Measurements from ENCODE around the gene TRPM2. TPM values are rescaled to one million over a fixed set of nuclear protein-coding genes. Genes with fewer than 3 reads are reported as not detected.
A peak's percentile ranks its signal among the peaks of the same experiment; 100 is the strongest.
"Not testable (repeated sequence)": the region's sequence is repeated elsewhere in the genome, so short reads cannot be mapped to it uniquely, and the experiment has no call there.

TRPM2 gene
- total and polyA plus RNA-seq, 4 experiments from 2014 or later: 0.37 to 1.7 (median 1.3) TPM; not detected in 1

GRCh38 chr21:44342981-44343380 lies 10.4 kb upstream of the TRPM2 start:
- H3K27ac Mint-ChIP-seq; H3K27me3 Mint-ChIP-seq; H3K9me3 ChIP-seq (ENCODE audit: control insufficient read depth in 1 of 2, low read length in 2 of 2); H3K4me3 ChIP-seq (ENCODE audit: low read length in 2 of 2); H3K27me3 ChIP-seq (ENCODE audit: insufficient read depth, low read length); H3K9me3 Mint-ChIP-seq; DNase-seq; intact Hi-C loops (cut with micrococcal nuclease); H3K36me3 Mint-ChIP-seq; H3K36me3 ChIP-seq (ENCODE audit: insufficient read depth, low read length); CTCF ChIA-PET (ENCODE audit: partially characterized antibody); H3K27ac ChIP-seq (ENCODE audit: low read depth, low read length): not testable (repeated sequence)
- POLR2A ChIA-PET (ENCODE audit: partially characterized antibody): interaction anchor here (1.1 kb wide), 1 partner anchor 10 kb away, joined by 3 read pairs; the partner anchor contains the start of gene TRPM2
- H3K4me1 ChIP-seq (ENCODE audit: insufficient read depth, low read length): peaks cover 15% of the 10 kb centered on the region
- peaks cover 9 to 26% (median 13%) of the 10 kb centered on the region in 4 donors for H3K4me1 Mint-ChIP-seq
- peak overlapping the region in 1 of 8 donors; percentile 35 for H3K4me3 Mint-ChIP-seq

- Mint-ChIP-seq H3K4me1 (peaks cover 6 to 13% (median 10%) of the 10 kb centered on the region in 4 donors), H3K9me3 (no peaks in the 10 kb centered on the region), H3K27me3 (peaks cover 3 to 4% of the 10 kb centered on the region in 2 donors), H3K27ac (peak overlapping the region in 2 of 7 donors; percentile 32 to 60), H3K4me3 (no peak overlapping the region), H3K36me3 (peaks cover 0 to under 1% of the 10 kb centered on the region in 2 donors)
- no peaks in the 10 kb centered on the region for H3K9me3 ChIP-seq (ENCODE audit: control insufficient read depth in 1 of 2, low read length in 2 of 2)
- POLR2A ChIA-PET (ENCODE audit: partially characterized antibody): no interaction called here
- no peak overlapping the region for H3K27ac ChIP-seq (ENCODE audit: low read depth, low read length)
- DNase-seq: peak in 1 of 5 donors; percentile 12
- intact Hi-C loops (cut with micrococcal nuclease): no loop called here
- peaks cover 8% of the 10 kb centered on the region for H3K4me1 ChIP-seq (ENCODE audit: insufficient read depth, low read length)
- no peaks in the 10 kb centered on the region for H3K36me3 ChIP-seq (ENCODE audit: insufficient read depth, low read length)
- CTCF ChIA-PET (ENCODE audit: partially characterized antibody): interaction anchor here (1.3 kb wide), 1 partner anchor 16 kb away, joined by 3 read pairs; no protein-coding TSS in a partner anchor
- H3K4me3 ChIP-seq (ENCODE audit: low read length in 2 of 2): no peak overlapping the region
- no peaks in the 10 kb centered on the region for H3K27me3 ChIP-seq (ENCODE audit: insufficient read depth, low read length)
These were observed 8.8 kb upstream of the TRPM2 start for GRCh38 chr21:44344541-44345183.

GRCh38 chr21:44345495-44345894 lies 7.9 kb upstream of the TRPM2 start:
- H3K4me1 Mint-ChIP-seq: peaks cover 2 to 6% (median 4%) of the 10 kb centered on the region in 4 donors
- no peak overlapping the region for H3K4me3 ChIP-seq (ENCODE audit: low read length in 2 of 2)
- H3K9me3 ChIP-seq (ENCODE audit: control insufficient read depth in 1 of 2, low read length in 2 of 2): no peaks in the 10 kb centered on the region
- H3K36me3 ChIP-seq (ENCODE audit: insufficient read depth, low read length): no peaks in the 10 kb centered on the region
- H3K27me3 Mint-ChIP-seq: peaks cover 3 to 4% of the 10 kb centered on the region in 2 donors
- no peaks in the 10 kb centered on the region for H3K36me3 Mint-ChIP-seq
- H3K4me1 ChIP-seq (ENCODE audit: insufficient read depth, low read length): no peaks in the 10 kb centered on the region
- H3K27ac Mint-ChIP-seq: no peak overlapping the region
- H3K27ac ChIP-seq (ENCODE audit: low read depth, low read length): no peak overlapping the region
- H3K4me3 Mint-ChIP-seq: no peak overlapping the region
- H3K9me3 Mint-ChIP-seq: no peaks in the 10 kb centered on the region
- no peaks in the 10 kb centered on the region for H3K27me3 ChIP-seq (ENCODE audit: insufficient read depth, low read length)
- CTCF ChIA-PET (ENCODE audit: partially characterized antibody): no interaction called here
- DNase-seq: peak in 1 of 5 donors; percentile 1
- intact Hi-C loops (cut with micrococcal nuclease): no loop called here
- POLR2A ChIA-PET (ENCODE audit: partially characterized antibody): no interaction called here

GRCh38 chr21:44347911-44348451 lies 5.4 kb upstream of the TRPM2 start:
- H3K9me3 ChIP-seq (ENCODE audit: control insufficient read depth in 1 of 2, low read length in 2 of 2): no peaks in the 10 kb centered on the region
- no peak overlapping the region for H3K4me3 Mint-ChIP-seq
- no peaks in the 10 kb centered on the region for H3K36me3 ChIP-seq (ENCODE audit: insufficient read depth, low read length)
- peaks cover 4 to 7% of the 10 kb centered on the region in 2 donors for H3K27me3 Mint-ChIP-seq
- no peak overlapping the region for H3K27ac Mint-ChIP-seq
- no peaks in the 10 kb centered on the region for H3K9me3 Mint-ChIP-seq
- H3K27me3 ChIP-seq (ENCODE audit: insufficient read depth, low read length): no peaks in the 10 kb centered on the region
- H3K4me1 Mint-ChIP-seq: peaks cover 0 to 13% (median 7%) of the 10 kb centered on the region in 4 donors
- CTCF ChIA-PET (ENCODE audit: partially characterized antibody): no interaction called here
- no peak for DNase-seq
- POLR2A ChIA-PET (ENCODE audit: partially characterized antibody): no interaction called here
- intact Hi-C loops (cut with micrococcal nuclease): no loop called here
- no peak overlapping the region for H3K4me3 ChIP-seq (ENCODE audit: low read length in 2 of 2)
- no peaks in the 10 kb centered on the region for H3K36me3 Mint-ChIP-seq
- H3K4me1 ChIP-seq (ENCODE audit: insufficient read depth, low read length): peaks cover 9% of the 10 kb centered on the region
- no peak overlapping the region for H3K27ac ChIP-seq (ENCODE audit: low read depth, low read length)

- Mint-ChIP-seq H3K4me1 (peaks cover 5 to 21% (median 15%) of the 10 kb centered on the region in 4 donors), H3K4me3 (no peak overlapping the region), H3K36me3 (no peaks in the 10 kb centered on the region), H3K27me3 (peaks cover 7 to 8% of the 10 kb centered on the region in 2 donors), H3K27ac (peak overlapping the region in 1 of 7 donors; percentile 23), H3K9me3 (no peaks in the 10 kb centered on the region)
- intact Hi-C loops (cut with micrococcal nuclease): no loop called here
- H3K27me3 ChIP-seq (ENCODE audit: insufficient read depth, low read length): no peaks in the 10 kb centered on the region
- H3K9me3 ChIP-seq (ENCODE audit: control insufficient read depth in 1 of 2, low read length in 2 of 2): no peaks in the 10 kb centered on the region
- H3K27ac ChIP-seq (ENCODE audit: low read depth, low read length): no peak overlapping the region
- peaks cover 17% of the 10 kb centered on the region for H3K4me1 ChIP-seq (ENCODE audit: insufficient read depth, low read length)
- ChIA-PET POLR2A (ENCODE audit: partially characterized antibody) (no interaction called here), CTCF (ENCODE audit: partially characterized antibody) (no interaction called here)
- DNase-seq: no peak
- no peak overlapping the region for H3K4me3 ChIP-seq (ENCODE audit: low read length in 2 of 2)
- no peaks in the 10 kb centered on the region for H3K36me3 ChIP-seq (ENCODE audit: insufficient read depth, low read length)
These were observed 4.6 kb upstream of the TRPM2 start for GRCh38 chr21:44348861-44349260.

GRCh38 chr21:44349416-44349846 lies 4.0 kb upstream of the TRPM2 start:
- Histone ChIP-seq H3K4me3 (ENCODE audit: low read length in 2 of 2) (no peak overlapping the region), H3K27me3 (ENCODE audit: insufficient read depth, low read length) (no peaks in the 10 kb centered on the region), H3K36me3 (ENCODE audit: insufficient read depth, low read length) (no peaks in the 10 kb centered on the region), H3K9me3 (ENCODE audit: control insufficient read depth in 1 of 2, low read length in 2 of 2) (no peaks in the 10 kb centered on the region), H3K4me1 (ENCODE audit: insufficient read depth, low read length) (peaks cover 23% of the 10 kb centered on the region), H3K27ac (ENCODE audit: low read depth, low read length) (no peak overlapping the region)
- no peak overlapping the region for H3K27ac Mint-ChIP-seq
- no peak for DNase-seq
- intact Hi-C loops (cut with micrococcal nuclease): no loop called here
- H3K36me3 Mint-ChIP-seq: no peaks in the 10 kb centered on the region
- H3K27me3 Mint-ChIP-seq: peaks cover 7 to 8% of the 10 kb centered on the region in 2 donors
- peaks cover 10 to 27% (median 20%) of the 10 kb centered on the region in 4 donors for H3K4me1 Mint-ChIP-seq
- H3K9me3 Mint-ChIP-seq: no peaks in the 10 kb centered on the region
- ChIA-PET CTCF (ENCODE audit: partially characterized antibody) (no interaction called here), POLR2A (ENCODE audit: partially characterized antibody) (no interaction called here)
- H3K4me3 Mint-ChIP-seq: no peak overlapping the region

GRCh38 chr21:44349847-44350772 lies 3.3 kb upstream of the TRPM2 start:
- Mint-ChIP-seq H3K36me3 (no peaks in the 10 kb centered on the region), H3K27me3 (peaks cover 7 to 8% of the 10 kb centered on the region in 2 donors), H3K27ac (no peak overlapping the region), H3K4me1 (peaks cover 15 to 34% (median 25%) of the 10 kb centered on the region in 4 donors), H3K9me3 (no peaks in the 10 kb centered on the region), H3K4me3 (no peak overlapping the region)
- no peak for DNase-seq
- Histone ChIP-seq H3K9me3 (ENCODE audit: control insufficient read depth in 1 of 2, low read length in 2 of 2) (no peaks in the 10 kb centered on the region), H3K4me1 (ENCODE audit: insufficient read depth, low read length) (peaks cover 30% of the 10 kb centered on the region), H3K36me3 (ENCODE audit: insufficient read depth, low read length) (no peaks in the 10 kb centered on the region), H3K4me3 (ENCODE audit: low read length in 2 of 2) (no peak overlapping the region), H3K27me3 (ENCODE audit: insufficient read depth, low read length) (no peaks in the 10 kb centered on the region), H3K27ac (ENCODE audit: low read depth, low read length) (no peak overlapping the region)
- intact Hi-C loops (cut with micrococcal nuclease): no loop called here
- ChIA-PET POLR2A (ENCODE audit: partially characterized antibody) (no interaction called here), CTCF (ENCODE audit: partially characterized antibody) (no interaction called here)
